Panc1 (cell line): ENCODE measurements around the gene HBS1L.

Experiments
- CTCF ChIP-seq: fragments of 450-650 bp; IDR thresholded peaks from 2 replicates; pipeline ENCODE4 v1.5.1; 2017; ENCODE audit warnings: mild to moderate bottlenecking
- POLR2AphosphoS5 ChIP-seq: IDR thresholded peaks from 2 replicates; pipeline ENCODE4 v1.6.1; 2012; ENCODE audit warnings: mild to moderate bottlenecking, low read depth, low read length, moderate library complexity
- REST ChIP-seq, 2 experiments: IDR thresholded peaks; 2 replicates each; pipeline ENCODE4 v1.6.1; 2011 to 2012; ENCODE audit warnings: low read depth in 2 of 2, control low read depth in 1 of 2, low read length in 1 of 2, mild to moderate bottlenecking in 1 of 2, moderate library complexity in 1 of 2; ENCODE audit not compliant: insufficient read depth in 1 of 2
- TCF7L2 ChIP-seq: IDR thresholded peaks from 2 replicates; pipeline ENCODE4 v1.6.1; 2011; ENCODE audit warnings: mild to moderate bottlenecking, low read depth, low read length, inconsistent platforms

GRCh38 chr6:134999107-134999506 is 55.5 kb downstream of the HBS1L start:
- TF ChIP-seq CTCF (no peak), POLR2AphosphoS5 (no peak), REST (IDR thresholded peaks at IDR 0.05; ENCODE audit: insufficient read depth in 1 of 2, low read depth in 2 of 2, low read length in 1 of 2) (no peak), TCF7L2 (no peak)
